HG03039 (cell line): ENCODE measurements around the gene PSMD6.
A peak's percentile ranks its signal among the peaks of the same experiment; 100 is the strongest.

Source experiments
- ATAC-seq: cut with Tn5 transposase; IDR thresholded peaks from one replicate; pipeline ENCODE4 v1.9.1; 2021; ENCODE audit warnings: mild to moderate bottlenecking, moderate library complexity; ENCODE audit not compliant: unreplicated experiment

PSMD6 gene

DNA sequence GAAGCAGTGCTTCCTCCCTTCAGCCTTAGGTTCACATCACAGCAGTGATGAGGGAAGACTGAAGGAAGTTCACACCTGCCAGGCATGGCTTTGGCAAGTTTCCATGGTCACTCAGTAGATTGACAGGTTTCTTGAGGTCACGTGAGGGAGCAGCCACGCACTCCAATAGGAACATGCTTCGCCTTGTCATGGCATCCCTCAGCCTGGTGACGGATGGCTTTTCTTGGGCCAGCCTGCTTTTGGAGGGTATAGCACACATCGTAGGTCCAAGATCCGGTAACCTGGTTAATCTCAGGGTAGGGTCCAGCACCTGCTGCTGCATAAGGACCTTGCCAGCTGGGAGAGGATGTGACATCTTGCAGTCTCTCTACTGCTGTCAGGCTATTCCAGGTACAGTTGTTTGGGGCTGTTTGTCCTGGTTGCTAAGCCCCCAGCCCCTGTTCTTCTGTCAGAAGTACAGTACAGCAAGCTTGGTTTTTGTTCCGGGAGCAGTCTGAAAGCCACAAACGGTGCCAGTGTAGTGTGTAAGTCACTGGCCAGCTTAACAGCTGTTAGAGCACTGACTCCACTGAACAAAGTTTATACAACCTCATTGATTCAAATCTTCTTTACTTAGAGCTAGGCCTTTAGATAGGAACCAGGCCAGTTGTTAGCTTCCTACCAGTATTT, 42.3 kb downstream of the PSMD6 start:
- ATAC-seq, result no peak

GRCh38 chr3:63980019-63980418, 43.3 kb downstream of the PSMD6 start:
- no peak for ATAC-seq

DNA sequence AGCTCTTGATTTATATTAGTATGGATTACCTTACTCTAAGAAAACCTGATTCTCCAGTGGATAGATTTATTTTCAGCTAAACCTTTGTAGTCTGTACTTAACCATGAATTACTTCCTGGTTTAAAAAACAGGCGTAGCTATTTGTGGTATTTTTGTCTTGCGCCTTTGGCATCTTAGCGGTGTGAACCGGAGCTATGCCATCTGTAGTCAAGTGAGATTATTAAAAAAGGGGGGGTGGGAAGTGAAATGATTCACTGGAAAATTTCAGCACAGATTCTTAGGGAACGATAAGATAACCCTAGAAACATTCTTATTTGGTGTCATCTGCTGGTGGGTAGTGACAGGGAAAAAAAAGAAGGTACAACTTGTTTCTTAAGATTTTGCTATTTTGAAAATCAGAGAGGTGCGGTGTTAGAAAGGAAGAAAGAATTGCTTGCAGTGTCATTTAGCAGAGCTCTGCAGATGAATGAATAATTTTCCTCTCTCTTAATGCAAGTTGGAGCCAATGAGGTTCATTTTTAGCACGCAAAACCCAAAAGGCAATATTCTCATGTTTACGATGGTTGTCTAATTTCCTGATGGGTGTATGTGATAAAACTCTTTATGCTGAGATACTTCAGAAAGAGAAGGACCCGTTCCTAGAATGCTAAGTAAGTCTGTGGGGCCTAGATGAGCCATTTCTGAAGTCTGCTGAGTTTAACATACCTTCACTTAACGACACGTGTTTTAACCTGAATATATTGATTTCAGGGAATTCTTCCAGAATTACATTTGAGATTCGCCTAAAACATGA, 44.0 kb downstream of the PSMD6 start:
- no peak for ATAC-seq

GRCh38 chr3:63977893-63978292, 45.4 kb downstream of the PSMD6 start:
- no peak for ATAC-seq

- no peak for ATAC-seq
Measured at GRCh38 chr3:63976872-63977200, 46.5 kb downstream of the PSMD6 start.

- no peak for ATAC-seq
Measured at GRCh38 chr3:63976161-63976871, 47.0 kb downstream of the PSMD6 start.

- ATAC-seq, result no peak
Measured at GRCh38 chr3:63975723-63976122, 47.6 kb downstream of the PSMD6 start.

DNA sequence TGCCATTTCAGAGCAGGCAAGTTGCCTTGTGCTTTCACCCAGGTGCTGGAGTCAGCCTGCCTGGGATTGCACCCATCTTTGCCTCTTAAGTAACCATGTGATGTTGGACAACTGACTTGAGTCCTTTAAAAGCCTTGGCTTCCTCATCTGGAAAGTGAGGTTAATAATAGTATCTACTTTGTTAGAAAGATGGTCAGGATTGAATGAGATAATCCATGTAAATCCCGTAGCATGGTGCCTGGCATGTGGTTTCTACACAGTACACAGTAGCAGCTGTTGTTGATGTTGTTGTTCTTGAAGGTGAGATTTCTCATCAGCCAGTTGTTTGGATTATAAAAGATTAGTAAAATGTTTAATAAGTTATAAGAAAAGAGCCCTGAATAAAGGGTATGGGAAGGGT, 48.8 kb downstream of the PSMD6 start:
- no peak for ATAC-seq

DNA sequence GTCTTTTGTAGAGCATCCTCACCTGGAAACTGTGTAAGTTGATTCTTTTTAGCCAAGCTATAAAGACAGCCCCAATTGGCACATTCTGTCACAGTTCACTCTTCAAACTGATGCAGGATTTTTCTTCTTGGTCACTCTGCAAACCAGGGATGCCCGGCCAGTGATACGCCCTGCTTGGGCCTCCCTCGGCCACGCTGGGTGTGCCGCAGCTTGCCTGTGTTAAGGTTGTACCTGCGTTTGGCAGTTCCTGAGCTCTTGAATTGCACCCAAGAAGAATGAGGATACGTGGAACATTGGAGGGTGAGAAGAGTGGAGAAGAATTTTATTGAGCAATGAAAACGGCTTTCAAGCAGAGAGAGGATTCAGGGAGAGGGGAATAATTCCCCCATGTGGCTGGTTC, 49.9 kb downstream of the PSMD6 start:
- no peak for ATAC-seq

- no peak for ATAC-seq
Measured at GRCh38 chr3:63972987-63973386, 50.3 kb downstream of the PSMD6 start.

- no peak for ATAC-seq
Measured at GRCh38 chr3:63972196-63972595, 51.1 kb downstream of the PSMD6 start.

- no peak for ATAC-seq
Measured at GRCh38 chr3:63970631-63971475, 52.4 kb downstream of the PSMD6 start.

DNA sequence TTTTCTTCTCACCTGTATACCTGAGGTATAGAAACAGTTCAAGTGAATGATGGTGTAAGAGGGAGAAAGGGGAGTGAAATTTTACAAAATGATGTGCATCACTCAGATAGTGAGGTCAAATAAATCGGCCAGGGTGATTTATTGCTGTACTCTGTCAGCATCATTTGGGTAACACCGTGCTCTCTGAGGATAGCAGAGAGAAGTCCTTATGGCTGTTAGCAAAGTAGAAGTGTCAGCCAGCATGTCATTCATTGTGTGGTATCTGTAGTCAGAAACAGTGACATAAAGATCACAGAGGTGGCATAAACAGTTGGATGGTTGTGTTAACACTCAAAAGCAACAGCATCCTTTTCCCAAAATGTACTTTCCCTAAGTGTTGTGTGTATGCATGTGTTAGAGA, 53.4 kb downstream of the PSMD6 start:
- no peak for ATAC-seq

GRCh38 chr3:63968612-63969350, 54.5 kb downstream of the PSMD6 start:
- ATAC-seq, result no peak

GRCh38 chr3:63967675-63968611, 55.4 kb downstream of the PSMD6 start:
- peak; percentile 31 for ATAC-seq

DNA sequence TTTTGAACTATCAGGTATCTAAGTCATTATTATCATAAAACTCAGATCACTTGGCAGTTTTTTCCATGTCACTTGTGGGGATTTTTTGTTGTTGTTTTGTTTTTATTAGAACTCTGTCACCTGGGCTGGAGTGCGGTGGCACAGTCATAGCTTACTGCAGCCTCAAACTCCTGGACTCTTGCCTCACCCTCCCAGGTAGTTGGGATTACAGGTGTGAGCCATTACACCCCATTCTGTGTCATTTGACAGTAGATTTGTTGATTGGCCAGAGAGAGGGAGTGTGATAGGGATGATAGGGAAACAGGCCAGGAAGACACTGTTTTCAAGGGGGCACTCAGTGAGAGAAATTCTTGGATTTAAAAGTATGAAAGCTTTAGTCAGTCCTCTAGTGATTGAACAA, 56.4 kb downstream of the PSMD6 start:
- no peak for ATAC-seq

- no peak for ATAC-seq
Measured at GRCh38 chr3:63966007-63966406, 57.3 kb downstream of the PSMD6 start.

DNA sequence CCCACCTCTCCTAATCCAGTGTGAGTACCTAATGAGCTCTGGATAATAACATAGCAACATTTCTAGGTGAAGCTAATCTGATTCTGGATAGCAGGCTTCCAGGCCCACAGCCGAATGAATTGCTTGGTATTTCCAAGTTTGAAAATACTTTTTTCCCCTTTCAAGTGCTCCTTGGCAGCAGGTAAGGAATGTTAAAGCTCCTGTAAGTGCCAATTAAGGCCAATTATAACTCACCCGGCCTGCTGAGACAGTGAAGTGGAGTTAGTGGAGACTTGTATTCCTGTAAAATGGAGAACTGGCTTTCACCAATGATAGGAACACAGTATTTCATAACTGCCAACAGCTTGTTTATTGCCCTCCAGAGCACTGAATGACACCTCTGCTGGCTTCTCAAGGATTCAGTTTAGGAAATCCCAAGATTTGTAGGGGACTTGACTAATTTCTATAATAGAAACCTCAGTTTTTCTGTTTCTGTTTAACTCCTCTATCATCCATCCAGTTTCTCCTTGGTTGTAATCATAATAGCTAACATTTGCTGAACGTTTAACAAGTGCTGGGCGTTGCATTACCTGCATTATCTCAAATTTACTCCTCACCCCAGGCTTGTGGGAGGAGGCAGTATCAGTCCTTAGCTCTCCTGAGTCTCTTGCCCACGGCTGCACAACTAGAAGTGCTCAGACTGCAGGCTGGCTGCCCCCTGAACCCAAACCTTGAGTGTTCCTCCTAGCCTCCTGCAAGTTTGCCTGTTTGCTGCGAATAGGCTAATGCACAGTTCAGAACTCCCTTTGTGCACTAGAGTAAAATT, 58.4 kb downstream of the PSMD6 start:
- ATAC-seq, result no peak

DNA sequence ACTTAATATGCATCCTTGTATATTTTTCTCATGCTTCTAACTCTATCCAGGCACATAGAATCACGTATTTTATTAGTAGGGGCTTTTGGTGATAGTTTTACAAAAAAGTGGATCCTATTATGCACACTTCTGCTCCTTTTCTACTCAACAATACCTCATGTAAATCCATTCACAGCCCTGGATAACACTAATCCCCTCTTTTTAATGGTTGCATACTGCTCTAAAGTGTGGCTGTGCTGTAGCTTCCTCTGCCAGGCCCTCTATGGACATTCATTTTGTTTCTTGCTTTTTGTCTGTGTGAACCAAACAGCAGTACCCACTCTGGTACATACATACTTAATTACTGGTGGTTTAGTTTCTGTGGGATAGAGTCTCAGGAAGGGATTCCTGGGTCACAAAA, 59.8 kb downstream of the PSMD6 start:
- ATAC-seq, result no peak
